Left renal pelvis (tissue), 4 donors: ENCODE data around the gene PGBD5. TPM values are rescaled to one million over a fixed set of nuclear protein-coding genes. Genes with fewer than 3 reads are reported as not detected.

ENCODE experiments used
- DNase-seq, 4 donors: peaks; one replicate each; pipeline ENCODE4 v3.0.0-alpha.2; 2013; ENCODE audit warnings: low read depth in 4 of 4, low spot score in 3 of 4
- polyA plus RNA-seq, 4 donors: library from polyadenylated mRNA; unstranded; fragments of 120-200 nt; gene quantifications; one replicate each; pipeline ENCODE4 v1.2.1, GENCODE V29; 2013; ENCODE audit not compliant: insufficient read length in 4 of 4

Gene PGBD5
- polyA plus RNA-seq, 4 donors: 0.68 to 6.1 (median 5.6) TPM

DNA sequence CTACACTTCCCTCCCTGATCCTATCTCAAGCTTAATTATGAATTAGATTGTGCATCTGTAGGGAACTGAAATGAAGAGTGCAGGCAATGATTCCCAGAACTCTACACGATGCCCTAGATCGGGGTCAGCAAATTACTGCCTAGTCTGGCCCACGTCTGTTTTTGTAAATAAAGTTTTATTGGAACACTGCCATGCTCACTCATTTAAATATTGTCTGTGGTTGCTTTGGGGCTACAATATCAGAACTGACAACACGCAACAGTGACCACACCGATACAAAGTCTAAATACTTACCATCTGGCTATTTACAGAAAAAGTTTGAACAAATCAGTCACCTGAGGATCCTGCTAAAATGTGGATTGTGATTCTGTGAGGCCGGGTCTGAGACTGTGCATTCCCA lies 74.1 kb downstream of the PGBD5 start:
- DNase-seq: no peak

DNA sequence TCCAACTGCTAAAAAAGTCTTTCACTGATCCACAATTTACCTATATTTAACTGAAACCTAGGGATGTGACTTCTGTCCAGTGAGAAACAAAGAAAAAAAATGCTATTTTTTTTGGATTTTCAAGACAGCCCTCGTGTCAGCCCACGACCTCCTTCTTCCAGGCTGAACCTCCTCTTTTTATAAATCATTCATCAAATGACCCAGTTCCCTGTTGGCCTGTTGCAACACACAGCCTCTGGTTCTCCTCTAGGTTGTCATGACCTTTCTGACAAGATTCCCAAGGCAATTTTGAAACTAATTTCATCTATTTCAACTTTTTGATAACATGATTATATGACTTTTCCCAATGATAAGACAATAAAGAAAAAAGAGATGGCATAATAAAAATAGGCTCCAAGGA lies 74.6 kb downstream of the PGBD5 start:
- no peak for DNase-seq

- no peak for DNase-seq
Measured at GRCh38 chr1:230350208-230350921, 75.8 kb downstream of the PGBD5 start.

- no peak for DNase-seq
Measured at GRCh38 chr1:230349020-230349393, 77.1 kb downstream of the PGBD5 start.

- no peak for DNase-seq
Measured at GRCh38 chr1:230348386-230349019, 77.6 kb downstream of the PGBD5 start.

GRCh38 chr1:230347896-230348295 lies 78.2 kb downstream of the PGBD5 start:
- no peak for DNase-seq

DNA sequence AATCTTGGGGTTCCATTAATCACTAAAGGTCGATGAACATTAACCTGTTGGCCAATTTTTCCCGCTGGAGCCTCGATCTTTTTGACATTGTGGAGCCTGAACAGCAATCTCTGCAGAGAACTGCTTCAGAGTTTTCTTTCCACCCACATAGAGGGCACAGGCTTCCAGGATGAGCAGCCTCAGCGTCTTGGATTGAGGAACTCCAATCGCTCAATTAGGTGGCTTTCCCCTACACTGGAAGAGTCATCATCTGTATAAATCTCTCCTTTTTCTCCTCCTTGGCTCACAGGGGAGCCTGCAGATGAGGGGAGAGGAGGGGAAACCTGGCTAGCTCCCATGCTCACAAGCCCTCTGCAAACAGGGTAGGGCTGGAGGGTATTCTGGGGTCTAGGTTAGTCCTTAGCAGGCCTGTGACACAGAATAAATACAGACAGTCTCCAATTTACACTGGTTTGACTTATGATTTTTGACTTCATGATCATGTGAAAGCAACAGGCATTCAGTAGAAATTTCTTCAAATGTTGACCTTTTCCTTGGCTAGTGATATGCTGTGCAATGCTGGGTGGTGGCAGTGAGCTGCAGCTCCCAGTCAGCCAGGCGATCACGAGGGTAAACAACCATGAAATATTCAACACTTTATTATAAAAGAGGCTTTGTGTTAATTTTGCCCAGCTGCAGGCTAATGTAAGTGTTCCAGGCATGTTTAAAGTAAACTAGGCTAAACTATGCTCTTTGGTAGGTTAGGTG lies 80.8 kb downstream of the PGBD5 start:
- no peak for DNase-seq

- DNase-seq: no peak
Measured at GRCh38 chr1:230342699-230343098, 83.4 kb downstream of the PGBD5 start.

- no peak for DNase-seq
Measured at GRCh38 chr1:230342019-230342418, 84.1 kb downstream of the PGBD5 start.

- DNase-seq: no peak
Measured at GRCh38 chr1:230341162-230341546, 85.0 kb downstream of the PGBD5 start.

GRCh38 chr1:230340526-230341161 lies 85.5 kb downstream of the PGBD5 start:
- no peak for DNase-seq

DNA sequence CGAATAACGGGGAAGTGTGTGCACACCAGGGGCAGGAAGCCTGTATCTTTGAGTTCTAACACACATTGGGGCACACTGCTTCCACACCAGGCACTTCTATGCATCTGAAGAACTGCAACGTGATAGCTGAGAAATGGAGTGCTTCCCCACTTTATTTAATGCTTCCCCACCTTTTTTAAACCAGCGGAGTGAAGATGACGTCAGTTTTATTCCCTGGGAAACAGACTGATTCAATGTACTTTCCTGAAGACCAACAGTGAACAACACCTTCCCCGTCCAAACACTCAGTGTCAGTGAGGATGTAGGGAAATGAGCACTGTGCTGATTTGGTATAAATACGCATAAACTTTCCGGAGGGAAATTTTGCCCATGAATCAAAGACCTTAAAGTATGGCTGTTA lies 87.1 kb downstream of the PGBD5 start:
- no peak for DNase-seq

DNA sequence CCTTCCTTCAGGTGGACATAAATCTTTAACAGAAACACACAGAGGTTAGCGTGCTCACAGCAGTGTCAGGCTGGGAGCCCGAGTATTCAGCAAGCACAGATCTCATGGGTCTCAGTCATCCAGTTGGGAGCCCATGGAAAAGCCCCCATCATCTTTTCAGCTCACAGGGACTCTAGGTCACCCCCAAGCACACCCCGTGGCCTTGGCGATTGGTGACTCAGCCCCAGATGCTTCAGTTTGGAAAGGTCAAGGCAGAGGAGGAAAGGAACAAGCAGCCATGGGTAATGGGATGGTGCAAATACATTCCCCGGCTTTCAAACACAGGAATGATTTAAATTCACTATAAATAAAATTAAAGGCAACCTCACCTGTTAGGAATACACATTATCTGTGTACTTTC lies 88.9 kb downstream of the PGBD5 start:
- DNase-seq: no peak

- no peak for DNase-seq
Measured at GRCh38 chr1:230335861-230336522, 90.1 kb downstream of the PGBD5 start.

DNA sequence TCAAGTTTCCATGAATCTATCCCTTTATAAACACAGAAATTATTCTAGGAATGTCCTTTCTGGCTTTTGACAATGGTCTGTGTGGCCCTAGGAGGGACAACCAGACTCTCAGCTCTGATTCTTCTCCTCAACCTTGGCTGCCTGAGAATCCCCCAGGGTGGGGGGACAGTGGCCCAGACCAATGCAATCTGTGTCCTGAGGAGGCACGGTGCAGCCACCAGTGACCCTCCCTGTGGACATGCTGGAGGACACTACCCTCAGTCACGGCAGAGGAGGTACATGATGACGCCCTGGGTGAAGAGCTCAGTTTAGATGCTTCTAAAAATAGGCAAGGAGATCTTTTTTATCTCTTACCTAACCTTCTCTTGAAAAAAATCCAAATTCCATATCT lies 91.7 kb downstream of the PGBD5 start:
- no peak for DNase-seq

- DNase-seq: no peak
Measured at GRCh38 chr1:230333590-230334446, 92.3 kb downstream of the PGBD5 start.

DNA sequence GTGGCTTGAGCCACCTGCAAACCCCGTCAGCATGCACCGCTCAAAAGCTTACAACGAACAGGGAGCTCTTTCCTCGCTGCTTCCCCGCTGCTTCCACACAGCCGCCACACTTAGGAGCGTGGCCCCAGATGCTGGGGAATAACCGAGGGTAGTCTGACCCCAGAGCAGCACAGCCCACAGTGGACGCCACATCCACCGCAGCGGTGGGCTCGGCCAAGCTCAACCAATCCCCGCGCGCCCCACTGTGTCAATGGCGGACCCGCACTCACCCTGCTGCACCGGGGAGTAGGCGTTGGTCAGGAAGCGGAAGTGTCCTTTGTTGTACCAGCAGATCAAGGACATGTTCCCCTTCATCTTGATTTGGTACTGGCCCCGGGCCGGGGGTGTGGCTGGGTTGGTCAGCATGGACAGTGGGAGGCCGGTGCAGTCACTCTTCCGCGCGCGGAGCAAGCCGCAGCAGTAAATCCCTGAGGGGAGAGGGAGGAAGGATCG lies 93.5 kb downstream of the PGBD5 start:
- DNase-seq: no peak

- no peak for DNase-seq
Measured at GRCh38 chr1:230332061-230332460, 94.1 kb downstream of the PGBD5 start.

GRCh38 chr1:230330157-230330556 lies 96.0 kb downstream of the PGBD5 start:
- DNase-seq: no peak
